Mammary epithelial cell (primary cell): Measurements from ENCODE around the gene LRRFIP1.

ENCODE experiments used
- CTCF ChIP-seq, 2 donors: IDR thresholded peaks in 1 of 2; conservative IDR thresholded peaks in 1 of 2; 2 replicates each; pipeline ENCODE4 v1.5.1; 2011 to 2012; ENCODE audit warnings: inconsistent platforms in 2 of 2, low read length in 2 of 2, mild to moderate bottlenecking in 2 of 2, control low read depth in 1 of 2, low read depth in 1 of 2; ENCODE audit not compliant: insufficient read depth in 1 of 2; ENCODE audit errors: extremely low read depth in 1 of 2
- EZH2 ChIP-seq: IDR thresholded peaks from 2 replicates; pipeline ENCODE4 v1.6.1; 2012; ENCODE audit warnings: low read length, inconsistent platforms, borderline replicate concordance

GRCh38 chr2:237708065-237708398 is 80.6 kb downstream of the LRRFIP1 start:
- TF ChIP-seq CTCF (conservative IDR thresholded peaks at IDR 0.05 in 1 of 2, IDR thresholded peaks at IDR 0.05 in 1 of 2; ENCODE audit: extremely low read depth in 1 of 2, insufficient read depth in 1 of 2, low read depth in 1 of 2, low read length in 2 of 2) (no peak), EZH2 (no peak)
